Measurements from ENCODE around the gene RALGPS2.

GRCh38 chr1:178802873-178803272 lies 77.8 kb downstream of the RALGPS2 start:
- TF ChIP-seq CTCF (IDR thresholded peaks at IDR 0.05) (no peak), POLR2A (IDR thresholded peaks at IDR 0.05) (no peak)

Data from adrenal gland (tissue), 5 donors.